HG03354 (cell line): ENCODE results near the gene ZKSCAN3.

Source experiments
- ATAC-seq: cut with Tn5 transposase; IDR thresholded peaks from one replicate; pipeline ENCODE4 v1.9.1; 2021; ENCODE audit warnings: mild to moderate bottlenecking; ENCODE audit not compliant: unreplicated experiment, poor library complexity, severe bottlenecking

The ZKSCAN3 gene

GRCh38 chr6:28410767-28411166 lies 61.0 kb downstream of the ZKSCAN3 start:
- no peak for ATAC-seq

GRCh38 chr6:28413681-28414080 lies 63.9 kb downstream of the ZKSCAN3 start:
- ATAC-seq = no peak
